Adrenal gland (tissue), 12 donors: ENCODE results near the gene ANKRD11. TPM values are rescaled to one million over a fixed set of nuclear protein-coding genes. Genes with fewer than 3 reads are reported as not detected.
"Not testable (repeated sequence)": the region's sequence is repeated elsewhere in the genome, so short reads cannot be mapped to it uniquely, and the experiment has no call there.

ENCODE experiments used
- DNase-seq, 7 donors: peaks; one replicate each; pipeline ENCODE4 v3.0.0-alpha.2; 2019 to 2020
- H3K27ac ChIP-seq, 5 donors: fragments of 200-600 bp; sonication (generic) in 4 of 5; 1 replicate in 3 of 5; 2 replicates in 2 of 5; pipeline versions ENCODE4 v1.5.1 to v1.8.0; 2016 to 2020; ENCODE audit warnings: mild to moderate bottlenecking in 1 of 5
- H3K27me3 ChIP-seq: fragments of 200-600 bp; 2 replicates; pipeline ENCODE4 v1.8.0; 2021
- H3K36me3 ChIP-seq, 2 donors: fragments of 200-600 bp; replicated peaks in 1 of 2; 1 replicate in 1 of 2; 2 replicates in 1 of 2; pipeline versions ENCODE4 v1.5.1 to v1.8.0; 2018 to 2022
- H3K4me1 ChIP-seq, 2 donors: fragments of 200-600 bp; replicated peaks in 1 of 2; 1 replicate in 1 of 2; 2 replicates in 1 of 2; pipeline versions ENCODE4 v1.5.1 to v1.8.0; 2018 to 2021
- H3K4me3 ChIP-seq, 4 donors: fragments of 200-600 bp; sonication (generic) in 3 of 4; one replicate each; pipeline ENCODE4 v1.5.1; 2016 to 2018
- H3K9me3 ChIP-seq, 3 donors: fragments of 200-600 bp; sonication (generic) in 1 of 3; replicated peaks in 1 of 3; 1 replicate in 2 of 3; 2 replicates in 1 of 3; pipeline versions ENCODE4 v1.5.1 to v1.8.0; 2016 to 2021
- POLR2A ChIP-seq, 2 donors: fragments of 450-650 bp; IDR thresholded peaks; one replicate each; pipeline ENCODE4 v1.6.1; 2017; ENCODE audit warnings: antibody characterized with exemption in 2 of 2, mild to moderate bottlenecking in 2 of 2, moderate library complexity in 1 of 2
- WGBS, 4 donors: extraction: QIAGEN DNeasy Blood & Tissue Kit in 2 of 4; methylation state at CpG; one replicate each; pipeline versions ENCODE4 v1.1.5 to v1.1.7; 2013 to 2017; 5-methylcytosine and 5-hydroxymethylcytosine counted together
- intact Hi-C, 2 donors: fragments of 100-400 bp; cut with DNase I; formaldehyde crosslinking; loops; one replicate each; pipeline versions ENCODE4 v1.14.1 to v1.15.0; 2022 to 2023
- polyA plus RNA-seq, 3 donors: library from polyadenylated mRNA; stranded (reverse); fragments of 200-250 nt in 2 of 3; fragments of 350-450 nt in 1 of 3; fragmentation: Illumina TruSeq in 1 of 3; extraction: RNeasy Lipid Tissue Mini Kit (QIAGEN cat#74804) in 1 of 3; gene quantifications; one replicate each; pipeline ENCODE4 v1.2.3, GENCODE V29; 2013 to 2014
- total RNA-seq, 9 donors: library from RNA; depleted of rRNA in 4 of 9; stranded (reverse); fragments of >200 nt in 4 of 9; fragments of 120-200 nt in 1 of 9; fragmentation: NEBNext Ultra II Directional in 1 of 9; extraction: Animal tissue kit (Norgen Biotek cat#: 25700) in 1 of 9; gene quantifications; one replicate each; pipeline versions ENCODE4 v1.1.0 to v1.2.4, GENCODE V29; 2013 to 2023
- TF ChIP-seq, protein P1 (sequence below), 6 experiments: fragments of 450-650 bp in 4 of 6; fragments of 200-600 bp in 2 of 6; sonication (generic) in 1 of 6; IDR thresholded peaks; 1 replicate in 5 of 6; 2 replicates in 1 of 6; pipeline versions ENCODE4 v1.5.1 to v1.8.0; 2016 to 2021; ENCODE audit warnings: antibody characterized with exemption in 6 of 6, mild to moderate bottlenecking in 2 of 6, moderate library complexity in 1 of 6
- donor health status: healthy with polysubstance abuse.
- donor health status: Bipolar disorder and iron deficiency.
- donor health status: DM: yes; HTN: yes; CAD: no.
- donor health status: DM: no; HTN: no; CAD: no.
- donor health status: DM: no; HTN: no; CAD: no.
- donor health status: DM: yes; HTN: yes; CAD: no.

ANKRD11 gene
- total and polyA plus RNA-seq, 12 donors = 29.7 to 127 (median 80.1) TPM

- TF ChIP-seq, protein P1, sequence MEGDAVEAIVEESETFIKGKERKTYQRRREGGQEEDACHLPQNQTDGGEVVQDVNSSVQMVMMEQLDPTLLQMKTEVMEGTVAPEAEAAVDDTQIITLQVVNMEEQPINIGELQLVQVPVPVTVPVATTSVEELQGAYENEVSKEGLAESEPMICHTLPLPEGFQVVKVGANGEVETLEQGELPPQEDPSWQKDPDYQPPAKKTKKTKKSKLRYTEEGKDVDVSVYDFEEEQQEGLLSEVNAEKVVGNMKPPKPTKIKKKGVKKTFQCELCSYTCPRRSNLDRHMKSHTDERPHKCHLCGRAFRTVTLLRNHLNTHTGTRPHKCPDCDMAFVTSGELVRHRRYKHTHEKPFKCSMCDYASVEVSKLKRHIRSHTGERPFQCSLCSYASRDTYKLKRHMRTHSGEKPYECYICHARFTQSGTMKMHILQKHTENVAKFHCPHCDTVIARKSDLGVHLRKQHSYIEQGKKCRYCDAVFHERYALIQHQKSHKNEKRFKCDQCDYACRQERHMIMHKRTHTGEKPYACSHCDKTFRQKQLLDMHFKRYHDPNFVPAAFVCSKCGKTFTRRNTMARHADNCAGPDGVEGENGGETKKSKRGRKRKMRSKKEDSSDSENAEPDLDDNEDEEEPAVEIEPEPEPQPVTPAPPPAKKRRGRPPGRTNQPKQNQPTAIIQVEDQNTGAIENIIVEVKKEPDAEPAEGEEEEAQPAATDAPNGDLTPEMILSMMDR (IDR thresholded peaks at IDR 0.05) = no peak
- TF ChIP-seq POLR2A (IDR thresholded peaks at IDR 0.05) = no peak
- Histone ChIP-seq H3K27me3 (no peaks in the 10 kb centered on the region), H3K36me3 (no peaks in the 10 kb centered on the region), H3K4me1 (peaks cover 11 to 40% of the 10 kb centered on the region in 2 donors), H3K27ac (no peak overlapping the region), H3K9me3 (no peaks in the 10 kb centered on the region), H3K4me3 (no peak overlapping the region)
- 82 to 85% (median 84%) methylated on average over 19 of the region's 19 CpGs for WGBS, 4 donors
- intact Hi-C loops = no loop called here
- DNase-seq = no peak
Measured at GRCh38 chr16:89430436-89431157, 59.8 kb downstream of the ANKRD11 start.

- intact Hi-C loops, H3K4me3 ChIP-seq, H3K9me3 ChIP-seq, H3K27ac ChIP-seq, H3K27me3 ChIP-seq, H3K36me3 ChIP-seq, DNase-seq: not testable (repeated sequence)
- 92 to 96% (median 95%) methylated on average over 7 of the region's 7 CpGs for WGBS, 4 donors
- peaks cover 16 to 48% of the 10 kb centered on the region in 2 donors for H3K4me1 ChIP-seq
Measured at GRCh38 chr16:89428605-89429004, 61.8 kb downstream of the ANKRD11 start.

GRCh38 chr16:89426736-89427530 is 63.4 kb downstream of the ANKRD11 start:
- intact Hi-C loops = no loop called here
- 80 to 86% (median 82%) methylated on average over 10 of the region's 10 CpGs for WGBS, 4 donors
- Histone ChIP-seq H3K27ac (no peak overlapping the region), H3K9me3 (no peaks in the 10 kb centered on the region), H3K27me3 (no peaks in the 10 kb centered on the region), H3K36me3 (no peaks in the 10 kb centered on the region), H3K4me3 (no peak overlapping the region), H3K4me1 (peaks cover 26 to 65% of the 10 kb centered on the region in 2 donors)
- no peak for DNase-seq
- TF ChIP-seq, protein P1 (IDR thresholded peaks at IDR 0.05) = no peak
- TF ChIP-seq POLR2A (IDR thresholded peaks at IDR 0.05) = no peak

- no peak overlapping the region for H3K27ac ChIP-seq
- H3K4me3 ChIP-seq = no peak overlapping the region
- intact Hi-C loops = no loop called here
- H3K36me3 ChIP-seq = no peaks in the 10 kb centered on the region
- DNase-seq = no peak
- WGBS, 4 donors = 53 to 68% (median 60%) methylated on average over 10 of the region's 10 CpGs
- H3K9me3 ChIP-seq = no peaks in the 10 kb centered on the region
- H3K4me1 ChIP-seq = peaks cover 26 to 53% of the 10 kb centered on the region in 2 donors
- H3K27me3 ChIP-seq = no peaks in the 10 kb centered on the region
- TF ChIP-seq, protein P1 (IDR thresholded peaks at IDR 0.05) = no peak
- TF ChIP-seq POLR2A (IDR thresholded peaks at IDR 0.05) = no peak
Measured at GRCh38 chr16:89425523-89425922, 64.8 kb downstream of the ANKRD11 start.
